Psoas muscle (tissue), 8 donors: Measurements from ENCODE around the gene GAA. TPM values are rescaled to one million over a fixed set of nuclear protein-coding genes. Genes with fewer than 3 reads are reported as not detected.

ENCODE experiments used
- ATAC-seq, 4 donors: fragments of 200-7000 bp; cut with Tn5 transposase; one replicate each; pipeline ENCODE4 v1.9.1; 2020; ENCODE audit warnings: moderate library complexity in 3 of 4, mild to moderate bottlenecking in 2 of 4
- DNase-seq, 2 donors: peaks; one replicate each; pipeline ENCODE4 v3.0.0-alpha.2; 2020
- H3K27ac ChIP-seq: fragments of 200-600 bp; one replicate; pipeline ENCODE4 v1.8.0; 2022
- H3K27me3 ChIP-seq, 3 donors: fragments of 200-600 bp in 1 of 3; one replicate each; pipeline versions ENCODE4 v1.6.1 to v1.8.0; 2013 to 2022; ENCODE audit warnings: low read length in 2 of 3, mild to moderate bottlenecking in 2 of 3, moderate library complexity in 1 of 3; ENCODE audit not compliant: insufficient read depth in 3 of 3
- H3K36me3 ChIP-seq, 2 donors: fragments of 200-600 bp in 1 of 2; one replicate each; pipeline versions ENCODE4 v1.6.1 to v1.8.0; 2013 to 2022; ENCODE audit warnings: low read depth in 1 of 2, mild to moderate bottlenecking in 1 of 2, moderate library complexity in 1 of 2; ENCODE audit not compliant: insufficient read depth in 1 of 2
- H3K4me1 ChIP-seq: fragments of 200-600 bp; one replicate; pipeline ENCODE4 v1.8.0; 2022
- H3K4me3 ChIP-seq: fragments of 200-600 bp; one replicate; pipeline ENCODE4 v1.8.0; 2022; ENCODE audit warnings: mild to moderate bottlenecking
- H3K9me3 ChIP-seq: fragments of 200-600 bp; one replicate; pipeline ENCODE4 v1.8.0; 2022
- WGBS, 3 donors: extraction: QIAGEN DNeasy Blood & Tissue Kit; methylation state at CpG; one replicate each; pipeline versions ENCODE4 v1.1.6 to v1.1.7; 2013; 5-methylcytosine and 5-hydroxymethylcytosine counted together
- intact Hi-C, 2 donors: fragments of 100-400 bp; cut with DNase I; formaldehyde crosslinking; loops; one replicate each; pipeline versions ENCODE4 v1.11.0 to v1.14.2; 2022
- polyA plus RNA-seq, 3 donors: library from polyadenylated mRNA; stranded (reverse); fragments of 200-250 nt; gene quantifications; one replicate each; pipeline ENCODE4 v1.2.3, GENCODE V29; 2013
- total RNA-seq, 4 donors: library from RNA; stranded (reverse); fragmentation: NEBNext Ultra II Directional in 2 of 4; extraction: Animal tissue kit (Norgen Biotek cat#: 25700) in 2 of 4; gene quantifications; one replicate each; pipeline versions ENCODE4 v1.2.1 to v1.2.4, GENCODE V29; 2021 to 2023
- TF ChIP-seq, protein P1 (sequence below): fragments of 200-600 bp; IDR thresholded peaks from one replicate; pipeline ENCODE4 v1.8.0; 2022; ENCODE audit warnings: antibody characterized with exemption
- donor health status: healthy with polysubstance abuse.
- donor health status: DM: no; HTN: no; CAD: no; lungs with moderate emphysema.
- donor health status: Bipolar disorder and iron deficiency.
- donor health status: healthy.
- donor health status: DM: yes; HTN: yes; CAD: no.
- donor health status: DM: no; HTN: no; CAD: no.
- donor health status: DM: no; HTN: no; CAD: no.
- donor health status: DM: yes; HTN: yes; CAD: no.

GAA gene
- total and polyA plus RNA-seq, 7 donors = 19.6 to 42.4 (median 27.3) TPM

DNA sequence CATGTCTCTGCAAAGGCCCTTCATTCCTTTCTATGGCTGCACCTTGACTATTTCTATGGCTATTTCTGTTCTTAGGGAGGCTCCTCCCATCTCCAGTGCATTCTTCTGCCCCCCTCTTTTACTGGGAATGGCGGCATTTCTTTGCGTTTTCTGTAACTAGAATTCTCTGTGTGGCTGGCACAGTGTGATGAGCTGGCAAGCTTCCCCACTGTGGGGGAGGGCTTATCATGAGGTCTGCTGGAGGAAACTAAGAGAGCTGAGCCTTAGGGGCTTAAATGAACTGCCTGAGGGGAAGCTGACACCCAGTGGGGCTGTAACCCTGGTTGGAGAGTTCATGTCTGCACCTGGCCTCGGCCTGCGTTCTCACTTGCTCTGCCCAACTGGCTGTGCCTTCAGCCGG, 67.0 kb downstream of the GAA start:
- Histone ChIP-seq H3K9me3 (no peaks in the 10 kb centered on the region), H3K4me3 (no peak overlapping the region), H3K4me1 (no peaks in the 10 kb centered on the region), H3K36me3 (no peaks in the 10 kb centered on the region), H3K27ac (no peak overlapping the region), H3K27me3 (peaks cover 0 to 3% (median 0%) of the 10 kb centered on the region in 3 donors)
- intact Hi-C loops = no loop called here
- TF ChIP-seq, protein P1, sequence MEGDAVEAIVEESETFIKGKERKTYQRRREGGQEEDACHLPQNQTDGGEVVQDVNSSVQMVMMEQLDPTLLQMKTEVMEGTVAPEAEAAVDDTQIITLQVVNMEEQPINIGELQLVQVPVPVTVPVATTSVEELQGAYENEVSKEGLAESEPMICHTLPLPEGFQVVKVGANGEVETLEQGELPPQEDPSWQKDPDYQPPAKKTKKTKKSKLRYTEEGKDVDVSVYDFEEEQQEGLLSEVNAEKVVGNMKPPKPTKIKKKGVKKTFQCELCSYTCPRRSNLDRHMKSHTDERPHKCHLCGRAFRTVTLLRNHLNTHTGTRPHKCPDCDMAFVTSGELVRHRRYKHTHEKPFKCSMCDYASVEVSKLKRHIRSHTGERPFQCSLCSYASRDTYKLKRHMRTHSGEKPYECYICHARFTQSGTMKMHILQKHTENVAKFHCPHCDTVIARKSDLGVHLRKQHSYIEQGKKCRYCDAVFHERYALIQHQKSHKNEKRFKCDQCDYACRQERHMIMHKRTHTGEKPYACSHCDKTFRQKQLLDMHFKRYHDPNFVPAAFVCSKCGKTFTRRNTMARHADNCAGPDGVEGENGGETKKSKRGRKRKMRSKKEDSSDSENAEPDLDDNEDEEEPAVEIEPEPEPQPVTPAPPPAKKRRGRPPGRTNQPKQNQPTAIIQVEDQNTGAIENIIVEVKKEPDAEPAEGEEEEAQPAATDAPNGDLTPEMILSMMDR = no peak
- ATAC-seq (no peak), DNase-seq (no peak)
- WGBS, 3 donors = 63 to 73% (median 65%) methylated on average over 5 of the region's 5 CpGs

DNA sequence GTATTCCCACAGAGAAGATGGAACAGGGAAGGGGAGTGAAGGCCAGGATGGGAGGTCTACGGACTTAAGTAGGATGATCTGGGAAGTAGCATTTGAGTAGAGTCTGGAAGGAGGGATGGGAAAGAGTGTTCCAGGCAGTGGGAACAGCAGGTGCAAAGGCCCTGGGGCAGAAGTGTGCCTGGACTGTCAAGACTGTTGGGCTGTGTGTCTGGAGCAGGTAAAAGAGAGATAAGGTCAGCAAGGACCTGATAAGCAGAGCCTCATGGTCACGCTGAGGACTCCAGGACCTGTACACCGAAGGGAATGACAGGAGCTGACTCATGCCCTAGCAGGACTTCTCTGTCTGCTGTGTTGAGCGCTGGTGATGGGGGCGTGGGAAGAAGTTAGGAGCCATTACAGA, 67.7 kb downstream of the GAA start:
- DNase-seq (no peak), ATAC-seq (no peak)
- Histone ChIP-seq H3K4me3 (no peak overlapping the region), H3K27ac (no peak overlapping the region), H3K27me3 (peaks cover 0 to 3% (median 0%) of the 10 kb centered on the region in 3 donors), H3K36me3 (no peaks in the 10 kb centered on the region), H3K4me1 (no peaks in the 10 kb centered on the region), H3K9me3 (no peaks in the 10 kb centered on the region)
- intact Hi-C loops = no loop called here
- 92 to 96% (median 95%) methylated on average over 5 of the region's 5 CpGs for WGBS, 3 donors
- TF ChIP-seq, protein P1 = no peak

Other genes starting within 250 kb of the GAA start
- 10 to 100 TPM in 2 of 4 donors, 1 to 10 TPM in 2; 6.5 to 11.4 (median 8.7) TPM for gene TBC1D16, start 65.7 kb upstream of the GAA start, total RNA-seq
- gene TBC1D16, start 65.7 kb upstream of the GAA start, polyA plus RNA-seq = 1 to 10 TPM; 1.7 to 6.4 (median 3.2) TPM
- 1 to 10 TPM in 3 of 4 donors, under 1 TPM in 1; 0.71 to 1.9 (median 1.7) TPM for gene CCDC40, start 64.9 kb upstream of the GAA start, total RNA-seq
- 1 to 10 TPM in 2 of 3 donors, under 1 TPM in 1; 0.51 to 1.4 (median 1.2) TPM for gene CCDC40, start 64.9 kb upstream of the GAA start, polyA plus RNA-seq
- gene EIF4A3, start 45.5 kb downstream of the GAA start, total RNA-seq = 10 to 100 TPM; 30.1 to 51.2 (median 37.7) TPM
- gene EIF4A3, start 45.5 kb downstream of the GAA start, polyA plus RNA-seq = 10 to 100 TPM; 26.7 to 77.0 (median 33.5) TPM
- gene CARD14, start 68.4 kb downstream of the GAA start, total RNA-seq = under 1 TPM in 1 of 4 donors, not detected in 3; 0.32 TPM
- gene CARD14, start 68.4 kb downstream of the GAA start, polyA plus RNA-seq = under 1 TPM in 2 of 3 donors, not detected in 1; 0.05 to 0.06 TPM
- gene SGSH, start 118.8 kb downstream of the GAA start, total RNA-seq = 10 to 100 TPM in 3 of 4 donors, 1 to 10 TPM in 1; 4.9 to 16.6 (median 13.0) TPM
- gene SGSH, start 118.8 kb downstream of the GAA start, polyA plus RNA-seq = 1 to 10 TPM; 4.7 to 5.6 (median 4.8) TPM
- 1 to 10 TPM; 3.2 to 5.1 (median 3.8) TPM for gene SLC26A11, start 118.8 kb downstream of the GAA start, total RNA-seq
- 1 to 10 TPM; 2.2 to 3.2 (median 2.2) TPM for gene SLC26A11, start 118.8 kb downstream of the GAA start, polyA plus RNA-seq
- gene RNF213, start 159.3 kb downstream of the GAA start, total RNA-seq = 10 to 100 TPM; 33.7 to 42.0 (median 35.4) TPM
- 10 to 100 TPM; 10.2 to 26.9 (median 15.8) TPM for gene RNF213, start 159.3 kb downstream of the GAA start, polyA plus RNA-seq